ENCODE results near the gene CEP83. TPM values are rescaled to one million over a fixed set of nuclear protein-coding genes. Genes with fewer than 3 reads are reported as not detected.
"Not testable (repeated sequence)": the region's sequence is repeated elsewhere in the genome, so short reads cannot be mapped to it uniquely, and the experiment has no call there.

Gene CEP83
- total and polyA plus RNA-seq, 4 donors = 19.5 to 25.8 (median 21.9) TPM

DNA sequence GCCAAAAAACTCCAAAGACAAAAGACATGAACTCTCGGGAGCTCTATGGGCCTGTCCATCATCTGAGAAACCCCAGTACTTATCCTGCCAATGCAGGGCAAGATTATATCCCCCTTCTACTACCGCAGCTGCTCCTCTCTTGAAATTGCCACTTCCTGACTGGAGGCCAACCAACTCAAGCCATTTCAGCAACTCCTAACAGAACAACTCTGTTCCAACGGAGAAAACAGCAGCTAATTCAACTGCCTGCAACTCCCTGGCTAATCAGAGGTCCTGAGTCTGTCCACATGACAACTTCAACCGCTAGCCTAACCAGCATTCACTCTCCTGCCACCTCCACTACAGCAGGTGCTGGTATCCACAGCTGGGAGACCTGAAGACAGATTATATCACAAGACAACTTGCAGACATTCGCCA is 24.1 kb downstream of the CEP83 start:
- peak overlapping the region; percentile 8 for H3K27ac ChIP-seq (ENCODE audit: low read depth, low read length)
- 26% methylated on average over 5 of the region's 5 CpGs for WGBS (ENCODE audit: insufficient coverage)
- H3K27me3 ChIP-seq (ENCODE audit: control insufficient read depth, insufficient read depth, low read length) = no peaks in the 10 kb centered on the region
- peaks cover 5% of the 10 kb centered on the region for H3K9me3 ChIP-seq (ENCODE audit: control insufficient read depth, insufficient read depth, low read length)
- no peak overlapping the region for H3K4me3 ChIP-seq (ENCODE audit: low read depth, low read length)
- DNase-seq (ENCODE audit: low read depth in 4 of 6, low spot score in 6 of 6) = peak in 2 of 6 donors; percentile 26 to 73
- H3K4me1 ChIP-seq (ENCODE audit: control insufficient read depth, insufficient read depth, low read length) = peaks cover 3% of the 10 kb centered on the region
- H3K36me3 ChIP-seq (ENCODE audit: control insufficient read depth, insufficient read depth, low read length) = no peaks in the 10 kb centered on the region

DNA sequence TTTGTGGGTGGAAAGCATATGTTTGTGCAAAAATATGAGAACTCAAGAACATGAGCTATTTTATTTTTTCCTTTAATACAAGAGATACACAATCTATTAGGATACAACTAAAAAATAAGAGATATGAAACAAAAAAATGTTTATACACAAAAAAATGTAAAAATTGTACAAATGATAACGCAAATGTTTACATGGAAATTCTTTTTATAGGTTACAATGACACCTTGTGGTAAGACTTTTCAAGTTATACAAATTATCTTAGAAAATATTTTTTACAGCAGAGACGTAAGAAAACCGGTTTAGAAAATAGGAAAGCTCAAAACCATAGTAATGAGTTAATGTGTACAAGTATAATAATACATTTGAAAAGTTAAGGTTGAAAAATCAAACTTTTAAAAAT is 25.5 kb downstream of the CEP83 start:
- Histone ChIP-seq H3K4me3 (ENCODE audit: low read depth, low read length) (no peak overlapping the region), H3K4me1 (ENCODE audit: control insufficient read depth, insufficient read depth, low read length) (peaks cover 3% of the 10 kb centered on the region), H3K9me3 (ENCODE audit: control insufficient read depth, insufficient read depth, low read length) (peaks cover 6% of the 10 kb centered on the region), H3K27ac (ENCODE audit: low read depth, low read length) (no peak overlapping the region), H3K36me3 (ENCODE audit: control insufficient read depth, insufficient read depth, low read length) (no peaks in the 10 kb centered on the region), H3K27me3 (ENCODE audit: control insufficient read depth, insufficient read depth, low read length) (no peaks in the 10 kb centered on the region)
- no CpG with 5 or more reads among the region's 3 CpGs for WGBS (ENCODE audit: insufficient coverage)
- DNase-seq (ENCODE audit: low read depth in 4 of 6, low spot score in 6 of 6) = peak in 2 of 6 donors; percentile 24 to 70

DNA sequence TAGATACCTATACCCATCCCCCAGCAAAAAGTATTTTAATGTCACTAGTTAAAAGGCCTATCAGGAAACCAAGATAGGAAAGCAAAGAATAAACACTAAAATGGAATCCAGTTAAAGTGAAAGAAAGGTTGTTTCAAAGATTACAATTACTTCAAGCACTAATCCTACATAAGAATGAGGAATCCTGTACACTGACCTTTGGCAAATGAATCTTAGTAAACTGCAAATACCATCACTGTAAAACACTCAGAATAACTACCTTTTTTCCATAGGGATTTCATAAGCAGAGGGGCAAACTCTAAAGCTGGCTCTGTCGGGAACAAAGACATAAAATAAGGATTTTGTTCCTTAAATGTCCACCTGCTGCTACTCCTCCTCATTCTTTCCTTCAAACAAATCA is 25.9 kb downstream of the CEP83 start:
- WGBS (ENCODE audit: insufficient coverage) = no CpG with 5 or more reads among the region's 1 CpG
- DNase-seq (ENCODE audit: low read depth in 4 of 6, low spot score in 6 of 6) = no peak
- Histone ChIP-seq H3K36me3 (ENCODE audit: control insufficient read depth, insufficient read depth, low read length) (no peaks in the 10 kb centered on the region), H3K27me3 (ENCODE audit: control insufficient read depth, insufficient read depth, low read length) (no peaks in the 10 kb centered on the region), H3K27ac (ENCODE audit: low read depth, low read length) (no peak overlapping the region), H3K9me3 (ENCODE audit: control insufficient read depth, insufficient read depth, low read length) (peaks cover 6% of the 10 kb centered on the region), H3K4me3 (ENCODE audit: low read depth, low read length) (no peak overlapping the region), H3K4me1 (ENCODE audit: control insufficient read depth, insufficient read depth, low read length) (peaks cover 3% of the 10 kb centered on the region)

DNA sequence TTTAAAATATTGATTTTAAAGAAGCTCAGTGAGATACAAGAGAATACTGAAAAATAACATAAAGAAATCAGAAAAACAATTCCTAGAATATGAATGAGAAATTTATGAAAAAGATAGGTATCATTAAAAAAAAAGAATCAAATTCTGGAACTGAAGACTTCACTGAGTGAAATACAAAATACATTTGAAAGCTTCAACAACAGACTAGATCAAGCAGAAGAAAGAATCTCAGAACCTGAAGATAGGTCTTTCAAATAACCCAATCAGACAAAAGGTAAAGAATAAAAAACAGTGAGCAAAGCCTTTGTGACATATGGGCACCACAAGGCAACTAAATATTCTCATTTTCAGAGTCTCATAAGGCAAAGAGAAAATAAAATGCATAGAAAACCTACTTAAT is 29.4 kb downstream of the CEP83 start:
- H3K27me3 ChIP-seq (ENCODE audit: control insufficient read depth, insufficient read depth, low read length) = no peaks in the 10 kb centered on the region
- no peak overlapping the region for H3K4me3 ChIP-seq (ENCODE audit: low read depth, low read length)
- DNase-seq (ENCODE audit: low read depth in 4 of 6, low spot score in 6 of 6) = no peak
- H3K4me1 ChIP-seq (ENCODE audit: control insufficient read depth, insufficient read depth, low read length) = peaks cover 3% of the 10 kb centered on the region
- H3K9me3 ChIP-seq (ENCODE audit: control insufficient read depth, insufficient read depth, low read length) = peaks cover 6% of the 10 kb centered on the region
- H3K27ac ChIP-seq (ENCODE audit: low read depth, low read length) = no peak overlapping the region
- H3K36me3 ChIP-seq (ENCODE audit: control insufficient read depth, insufficient read depth, low read length) = no peaks in the 10 kb centered on the region

DNA sequence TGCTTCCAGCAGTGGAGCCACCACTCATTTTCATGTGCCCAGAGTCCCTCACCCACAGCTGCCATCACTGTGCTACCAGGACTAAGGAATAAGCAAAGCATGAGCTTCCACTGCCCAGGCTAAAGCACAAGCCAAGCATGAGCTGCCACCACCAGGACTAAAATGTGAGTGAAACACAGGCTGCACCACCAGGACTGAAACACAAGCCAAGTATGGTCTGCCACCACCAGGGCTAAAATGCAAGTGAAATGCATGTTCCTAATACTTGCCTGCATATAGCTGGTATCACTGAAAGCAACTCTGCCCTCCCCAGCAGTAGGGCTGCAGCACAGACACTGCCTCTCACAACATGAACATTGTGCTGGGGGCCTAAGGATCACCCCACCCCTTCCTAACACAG is 30.0 kb downstream of the CEP83 start:
- no peak for DNase-seq (ENCODE audit: low read depth in 4 of 6, low spot score in 6 of 6)
- Histone ChIP-seq H3K4me1 (ENCODE audit: control insufficient read depth, insufficient read depth, low read length) (peaks cover 3% of the 10 kb centered on the region), H3K4me3 (ENCODE audit: low read depth, low read length) (no peak overlapping the region), H3K36me3 (ENCODE audit: control insufficient read depth, insufficient read depth, low read length) (no peaks in the 10 kb centered on the region), H3K27ac (ENCODE audit: low read depth, low read length) (no peak overlapping the region), H3K27me3 (ENCODE audit: control insufficient read depth, insufficient read depth, low read length) (no peaks in the 10 kb centered on the region), H3K9me3 (ENCODE audit: control insufficient read depth, insufficient read depth, low read length) (peaks cover 6% of the 10 kb centered on the region)

DNA sequence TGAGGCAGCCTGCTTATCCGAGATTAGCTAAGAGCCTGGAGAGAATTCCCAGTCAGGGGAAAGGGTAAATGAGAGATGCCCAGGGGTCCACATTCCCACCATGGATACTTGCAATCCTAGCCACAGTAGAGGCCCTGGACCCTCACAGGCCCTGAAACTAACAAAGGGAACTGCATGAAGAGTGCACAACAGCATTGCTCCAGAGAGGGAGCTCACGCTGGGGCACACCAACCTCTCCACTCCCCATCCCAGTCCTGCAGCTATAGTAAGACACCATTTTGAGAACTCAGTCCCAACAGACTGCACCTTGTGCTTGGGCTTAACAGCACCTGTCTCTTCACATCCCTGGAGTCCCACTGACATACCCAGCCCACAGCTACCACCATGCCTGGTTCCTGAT is 30.5 kb downstream of the CEP83 start:
- Histone ChIP-seq H3K4me1 (ENCODE audit: control insufficient read depth, insufficient read depth, low read length) (peaks cover 3% of the 10 kb centered on the region), H3K27ac (ENCODE audit: low read depth, low read length) (no peak overlapping the region), H3K27me3 (ENCODE audit: control insufficient read depth, insufficient read depth, low read length) (no peaks in the 10 kb centered on the region), H3K9me3 (ENCODE audit: control insufficient read depth, insufficient read depth, low read length) (peaks cover 6% of the 10 kb centered on the region), H3K36me3 (ENCODE audit: control insufficient read depth, insufficient read depth, low read length) (no peaks in the 10 kb centered on the region), H3K4me3 (ENCODE audit: low read depth, low read length) (no peak overlapping the region)
- 100% methylated on average over 2 of the region's 2 CpGs for WGBS (ENCODE audit: insufficient coverage)
- DNase-seq (ENCODE audit: low read depth in 4 of 6, low spot score in 6 of 6) = no peak

DNA sequence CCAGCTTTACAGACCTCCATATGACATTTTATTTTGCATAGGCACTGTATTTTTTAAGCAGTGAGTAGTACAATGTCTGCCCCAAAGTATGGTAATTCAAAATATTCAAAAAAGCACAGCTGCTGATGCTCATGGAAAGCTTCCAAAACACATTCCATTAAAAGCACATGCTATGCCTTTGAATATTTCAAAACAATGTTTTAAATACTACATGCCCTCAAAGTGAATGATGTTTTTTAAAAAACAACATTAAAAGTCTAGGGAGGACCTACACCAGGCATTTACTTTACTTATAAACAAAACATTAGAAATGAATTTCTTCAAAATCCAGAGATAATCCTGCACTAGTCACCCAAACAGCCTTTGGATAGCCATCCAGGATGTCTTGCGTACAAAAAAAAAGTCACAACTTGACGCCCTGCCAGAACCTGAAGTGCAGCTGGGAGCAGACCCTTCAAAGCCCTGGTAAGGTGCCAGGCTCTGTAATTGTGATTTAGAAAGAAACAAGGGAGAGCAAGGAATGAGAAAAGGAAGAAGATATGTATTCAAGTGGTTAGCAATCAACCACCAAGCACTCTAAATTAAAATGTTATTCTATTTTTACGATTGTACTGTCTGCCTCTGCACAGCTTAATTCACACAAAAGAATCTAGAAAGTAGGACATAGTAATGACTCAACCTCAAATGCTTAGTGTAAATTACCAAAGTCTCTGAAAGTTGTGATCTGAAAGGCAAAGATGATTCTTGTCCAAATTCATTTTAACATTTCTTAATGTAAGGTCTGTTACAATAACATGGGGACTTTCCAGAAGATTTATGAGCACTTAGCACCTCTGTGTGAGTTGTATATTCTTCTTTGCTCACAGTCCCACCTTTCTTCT is 31.9 kb downstream of the CEP83 start:
- 10% methylated on average over 2 of the region's 3 CpGs for WGBS (ENCODE audit: insufficient coverage)
- H3K27ac ChIP-seq (ENCODE audit: low read depth, low read length) = no peak overlapping the region
- peaks cover 3% of the 10 kb centered on the region for H3K4me1 ChIP-seq (ENCODE audit: control insufficient read depth, insufficient read depth, low read length)

DNA sequence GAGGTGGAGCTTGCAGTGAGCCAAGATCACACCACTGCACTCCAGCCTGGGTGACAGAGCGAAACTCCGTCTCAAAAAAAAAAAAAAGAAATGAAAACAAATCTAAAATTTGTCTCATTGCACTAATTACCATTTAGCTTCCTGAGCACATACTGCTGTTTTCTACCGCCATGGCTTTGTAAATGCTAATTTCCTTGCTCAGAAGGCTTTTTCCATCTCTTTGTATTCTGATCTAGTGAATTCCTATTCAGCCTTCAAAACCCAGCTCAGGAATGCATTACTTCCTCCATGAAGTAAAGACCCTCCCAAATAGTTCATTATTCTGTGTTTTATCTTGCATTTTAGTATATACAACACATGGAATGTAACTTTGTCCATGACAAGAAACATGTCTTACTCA is 33.6 kb downstream of the CEP83 start:
- Histone ChIP-seq H3K9me3 (ENCODE audit: control insufficient read depth, insufficient read depth, low read length) (peaks cover 17% of the 10 kb centered on the region), H3K27ac (ENCODE audit: low read depth, low read length) (no peak overlapping the region), H3K27me3 (ENCODE audit: control insufficient read depth, insufficient read depth, low read length) (no peaks in the 10 kb centered on the region), H3K4me1 (ENCODE audit: control insufficient read depth, insufficient read depth, low read length) (peaks cover 3% of the 10 kb centered on the region), H3K4me3 (ENCODE audit: low read depth, low read length) (no peak overlapping the region), H3K36me3 (ENCODE audit: control insufficient read depth, insufficient read depth, low read length) (no peaks in the 10 kb centered on the region)
- 75% methylated on average over 1 of the region's 3 CpGs for WGBS (ENCODE audit: insufficient coverage)
- DNase-seq (ENCODE audit: low read depth in 4 of 6, low spot score in 6 of 6) = no peak

More for the DNA sequence above, 31.9 kb downstream of the CEP83 start:
- Histone ChIP-seq H3K4me3 (ENCODE audit: low read depth, low read length) (no peak overlapping the region), H3K36me3 (ENCODE audit: control insufficient read depth, insufficient read depth, low read length) (no peaks in the 10 kb centered on the region), H3K9me3 (ENCODE audit: control insufficient read depth, insufficient read depth, low read length) (peaks cover 7% of the 10 kb centered on the region), H3K27me3 (ENCODE audit: control insufficient read depth, insufficient read depth, low read length) (no peaks in the 10 kb centered on the region)
- peak in 5 of 6 donors; percentile 43 to 88 (median 57) for DNase-seq (ENCODE audit: low read depth in 4 of 6, low spot score in 6 of 6)

DNA sequence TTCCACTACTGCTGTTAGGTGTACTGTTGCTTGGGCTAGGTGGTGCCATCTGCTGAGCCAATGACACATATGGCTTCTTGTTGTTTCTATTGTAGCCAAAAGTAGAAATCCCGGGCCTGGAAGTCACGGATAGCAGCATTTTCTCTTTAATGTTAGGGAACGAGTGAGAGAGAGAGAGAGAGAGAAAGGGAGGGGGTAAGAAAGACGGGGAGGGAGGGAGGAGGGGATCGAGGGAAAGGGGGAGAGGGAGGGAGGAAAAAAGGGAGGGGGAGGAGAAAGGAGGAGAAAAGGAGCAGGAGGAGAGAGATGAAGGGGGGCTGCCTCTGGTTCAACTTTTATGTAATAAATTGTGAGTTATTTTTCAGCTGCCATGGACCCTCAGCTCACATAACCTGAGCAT is 34.8 kb downstream of the CEP83 start:
- not testable (repeated sequence) for H3K27me3 ChIP-seq (ENCODE audit: control insufficient read depth, insufficient read depth, low read length); H3K27ac ChIP-seq (ENCODE audit: low read depth, low read length); H3K36me3 ChIP-seq (ENCODE audit: control insufficient read depth, insufficient read depth, low read length); H3K4me1 ChIP-seq (ENCODE audit: control insufficient read depth, insufficient read depth, low read length)
- peak in 2 of 6 donors; percentile 31 to 34 for DNase-seq (ENCODE audit: low read depth in 4 of 6, low spot score in 6 of 6)
- peaks cover 10% of the 10 kb centered on the region for H3K9me3 ChIP-seq (ENCODE audit: control insufficient read depth, insufficient read depth, low read length)
- 100% methylated on average over 4 of the region's 5 CpGs for WGBS (ENCODE audit: insufficient coverage)
- H3K4me3 ChIP-seq (ENCODE audit: low read depth, low read length) = peak overlapping the region; percentile 26
